Uterus (tissue), 4 donors: Measurements from ENCODE around the gene SYNGR3. TPM values are rescaled to one million over a fixed set of nuclear protein-coding genes. Genes with fewer than 3 reads are reported as not detected.
"Not testable (repeated sequence)": the region's sequence is repeated elsewhere in the genome, so short reads cannot be mapped to it uniquely, and the experiment has no call there.

Experiments
- DNase-seq, 2 donors: peaks; one replicate each; pipeline ENCODE4 v3.0.0-alpha.2; 2019 to 2020
- H3K27ac ChIP-seq, 2 donors: fragments of 200-600 bp; sonication (generic); 1 replicate in 1 of 2; 2 replicates in 1 of 2; pipeline ENCODE4 v1.5.1; 2016 to 2018
- H3K27me3 ChIP-seq, 2 donors: fragments of 200-600 bp; sonication (generic); one replicate each; pipeline ENCODE4 v1.5.1; 2018 to 2019; ENCODE audit warnings: control low read depth in 1 of 2
- H3K36me3 ChIP-seq, 2 donors: fragments of 200-600 bp; sonication (generic); one replicate each; pipeline ENCODE4 v1.5.1; 2019; ENCODE audit warnings: control low read depth in 1 of 2
- H3K4me1 ChIP-seq, 2 donors: fragments of 200-600 bp; sonication (generic); one replicate each; pipeline ENCODE4 v1.5.1; 2018 to 2019; ENCODE audit warnings: control low read depth in 1 of 2
- H3K4me3 ChIP-seq, 2 donors: fragments of 200-600 bp; sonication (generic); 1 replicate in 1 of 2; 2 replicates in 1 of 2; pipeline ENCODE4 v1.5.1; 2018 to 2019; ENCODE audit warnings: mild to moderate bottlenecking in 1 of 2
- H3K9me3 ChIP-seq, 2 donors: fragments of 200-600 bp; sonication (generic); one replicate each; pipeline ENCODE4 v1.5.1; 2019; ENCODE audit warnings: control low read depth in 1 of 2
- CTCF ChIP-seq, 4 experiments: fragments of 200-600 bp in 2 of 4; fragments of 450-650 bp in 2 of 4; sonication (generic) in 2 of 4; IDR thresholded peaks; one replicate each; pipeline ENCODE4 v1.5.1; 2016 to 2019; ENCODE audit warnings: antibody characterized with exemption in 4 of 4, mild to moderate bottlenecking in 2 of 4, moderate library complexity in 1 of 4
- POLR2A ChIP-seq, 2 donors: fragments of 450-650 bp; IDR thresholded peaks; one replicate each; pipeline ENCODE4 v1.6.1; 2016; ENCODE audit warnings: antibody characterized with exemption in 2 of 2, mild to moderate bottlenecking in 1 of 2, moderate library complexity in 1 of 2
- intact Hi-C: fragments of 100-400 bp; cut with DNase I; formaldehyde crosslinking; loops from one replicate; pipeline ENCODE4 v1.15.1; 2023; ENCODE audit warnings: low total_unique reads
- total RNA-seq, 4 donors: library from RNA; depleted of rRNA in 3 of 4; stranded (reverse); fragments of >200 nt in 3 of 4; gene quantifications; one replicate each; pipeline versions ENCODE4 v1.1.0 to v1.2.4, GENCODE V29; 2014 to 2023
- donor health status: DM: yes; HTN: yes; CAD: no.

The SYNGR3 gene
- total RNA-seq, 4 donors from 2014 or later = 1.5 TPM; not detected in 3

GRCh38 chr16:2009791-2010510, 20.2 kb downstream of the SYNGR3 start, which contains the start of gene ZNF598:
Gene ZNF598 (minus strand): TSS chr16:2009821.
- Histone ChIP-seq H3K27me3 (no peaks in the 10 kb centered on the region), H3K4me1 (peaks cover 0 to 30% of the 10 kb centered on the region in 2 donors), H3K27ac (peak within 1 kb of the TSS; percentile 84 to 88), H3K4me3 (peak within 1 kb of the TSS; percentile 67 to 73), H3K36me3 (no peaks in the 10 kb centered on the region), H3K9me3 (no peaks in the 10 kb centered on the region)
- DNase-seq = peak; percentile 70 to 83
- intact Hi-C loops = no loop called here
- peak in 2 of 4 experiments; percentile 10 to 32 for TF ChIP-seq CTCF (IDR thresholded peaks at IDR 0.05)
- peak; percentile 66 to 87 for TF ChIP-seq POLR2A (IDR thresholded peaks at IDR 0.05)

- H3K27ac ChIP-seq, H3K9me3 ChIP-seq, H3K27me3 ChIP-seq, H3K4me3 ChIP-seq, H3K36me3 ChIP-seq, DNase-seq, intact Hi-C loops: not testable (repeated sequence)
- H3K4me1 ChIP-seq = peaks cover 0 to 21% of the 10 kb centered on the region in 2 donors
Measured at GRCh38 chr16:2011726-2012125, 22.0 kb downstream of the SYNGR3 start.

GRCh38 chr16:2013527-2013926, 23.8 kb downstream of the SYNGR3 start:
- no peak for DNase-seq
- Histone ChIP-seq H3K4me1 (peaks cover 0 to 5% of the 10 kb centered on the region in 2 donors), H3K27ac (no peak overlapping the region), H3K27me3 (no peaks in the 10 kb centered on the region), H3K36me3 (no peaks in the 10 kb centered on the region), H3K9me3 (no peaks in the 10 kb centered on the region), H3K4me3 (no peak overlapping the region)
- intact Hi-C loops = no loop called here
- TF ChIP-seq POLR2A (IDR thresholded peaks at IDR 0.05) (no peak), CTCF (IDR thresholded peaks at IDR 0.05) (no peak)

GRCh38 chr16:2015117-2015946, 25.6 kb downstream of the SYNGR3 start:
- H3K36me3 ChIP-seq = no peaks in the 10 kb centered on the region
- H3K4me1 ChIP-seq = peaks cover 0 to 10% of the 10 kb centered on the region in 2 donors
- DNase-seq = no peak
- TF ChIP-seq POLR2A (IDR thresholded peaks at IDR 0.05) = no peak
- no peak for TF ChIP-seq CTCF (IDR thresholded peaks at IDR 0.05)
- H3K27ac ChIP-seq = no peak overlapping the region
- no peak overlapping the region for H3K4me3 ChIP-seq
- no peaks in the 10 kb centered on the region for H3K9me3 ChIP-seq
- H3K27me3 ChIP-seq = peaks cover 0 to 5% of the 10 kb centered on the region in 2 donors
- intact Hi-C loops = no loop called here

GRCh38 chr16:2015947-2016208, 26.1 kb downstream of the SYNGR3 start:
- H3K4me3 ChIP-seq = no peak overlapping the region
- H3K4me1 ChIP-seq = peaks cover 0 to 13% of the 10 kb centered on the region in 2 donors
- peaks cover 0 to 9% of the 10 kb centered on the region in 2 donors for H3K27me3 ChIP-seq
- H3K27ac ChIP-seq = no peak overlapping the region
- DNase-seq = no peak
- intact Hi-C loops = no loop called here
- H3K36me3 ChIP-seq = no peaks in the 10 kb centered on the region
- no peaks in the 10 kb centered on the region for H3K9me3 ChIP-seq
- TF ChIP-seq POLR2A (IDR thresholded peaks at IDR 0.05) (no peak), CTCF (IDR thresholded peaks at IDR 0.05) (no peak)
